Measurements from ENCODE around the gene TLR8. TPM values are rescaled to one million over a fixed set of nuclear protein-coding genes. Genes with fewer than 3 reads are reported as not detected.

Gene TLR8
- total and polyA plus RNA-seq, 10 of the 15 experiments (the other 5 are each of a cell fraction or from before 2014, with no cell fraction given) = 0.04 TPM; not detected in 9

DNA sequence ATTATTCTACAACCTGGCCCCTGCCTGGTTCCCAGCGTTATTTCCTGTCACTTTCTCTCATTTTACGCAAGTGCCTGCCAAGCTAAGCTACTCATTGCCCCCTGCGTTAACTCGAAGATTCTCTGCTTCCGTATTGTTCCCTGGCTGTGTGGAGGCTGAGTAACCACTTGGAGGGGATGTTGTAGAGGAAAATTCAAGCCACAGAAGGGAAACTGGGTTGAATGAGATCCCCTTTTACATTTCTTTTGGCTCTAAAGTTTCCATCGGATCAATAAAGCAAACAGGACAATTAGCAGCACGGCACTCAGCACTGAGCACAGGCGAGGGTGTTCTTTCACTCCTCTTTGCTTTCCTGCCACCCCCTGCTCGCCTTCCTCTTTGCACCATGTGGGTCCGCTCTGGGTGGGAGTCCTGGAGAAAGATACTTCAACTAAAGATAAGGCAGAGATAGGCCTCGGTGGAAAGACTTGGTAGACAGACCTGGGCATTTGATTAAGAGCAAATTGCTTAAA lies 64.3 kb downstream of the TLR8 start:
- H3K79me2 ChIP-seq (ENCODE audit: control insufficient read depth, insufficient read depth, low read length) = peaks cover 45% of the 10 kb centered on the region
- no peaks in the 10 kb centered on the region for H4K20me1 ChIP-seq (ENCODE audit: control insufficient read depth, insufficient read depth)
- peak overlapping the region; percentile 73 for H3K27ac ChIP-seq (ENCODE audit: control insufficient read depth, insufficient read depth)
- FAIRE-seq (peak; percentile 27), DNase-seq (ENCODE audit: low read depth, low spot score) (peak; percentile 55), ATAC-seq (peak; percentile 9)
- H3K4me3 ChIP-seq = peak overlapping the region; percentile 46
- in situ Hi-C loops (cut with MboI) = loop anchor here (25.0 kb wide), 1 partner anchor 692 kb away; the partner anchor contains the start of gene TCEANC
- H3K9ac ChIP-seq (ENCODE audit: control insufficient read depth, insufficient read depth, low read length) = peak overlapping the region; percentile 63
- H3K27me3 ChIP-seq (replicated peaks in 1 of 2; ENCODE audit: control insufficient read depth in 2 of 2, insufficient read depth in 2 of 2, low read length in 1 of 2) = no peaks in the 10 kb centered on the region
- SMC1A ChIA-PET (ENCODE audit: uncharacterized antibody, unreplicated experiment) = interaction anchor here (0.7 to 24.6 kb wide), 10 partner anchors 18 to 517 kb away, joined by 3 to 595 read pairs (median 4); no protein-coding TSS in a partner anchor
- no peaks in the 10 kb centered on the region for H3K36me3 ChIP-seq (ENCODE audit: control insufficient read depth in 2 of 2, insufficient read depth in 2 of 2, low read length in 1 of 2)
- BruUV-seq (replicated peaks) = no TSS peak
- peak overlapping the region; percentile 39 for H3K4me2 ChIP-seq (ENCODE audit: control insufficient read depth, insufficient read depth)
- WGBS (ENCODE audit: insufficient coverage, insufficient replicate concordance, low lambda C conversion rate, missing lambda C conversion rate) = 29% methylated on average over 11 of the region's 11 CpGs
- CTCF ChIA-PET = interaction anchor here (1.2 to 5.2 kb wide), 9 partner anchors 13 to 517 kb away, joined by 3 to 32 read pairs (median 7); no protein-coding TSS in a partner anchor
- intact Hi-C loops (cut with micrococcal nuclease; ENCODE audit: unreplicated experiment) = no loop called here
- H3K9me3 ChIP-seq (replicated peaks; ENCODE audit: control insufficient read depth, insufficient read depth, low read length) = no peaks in the 10 kb centered on the region; the same call in 1 of the 3 replicates
- RAD21 ChIA-PET (ENCODE audit: unreplicated experiment) = interaction anchor here (0.7 to 23.0 kb wide), 10 partner anchors 13 to 517 kb away, joined by 3 to 562 read pairs (median 6); no protein-coding TSS in a partner anchor
- H2AFZ ChIP-seq (ENCODE audit: control insufficient read depth, low read depth, low read length) = peak overlapping the region; percentile 12; the same call in 1 of the 2 replicates
- POLR2A ChIA-PET = interaction anchor here (0.7 to 12.7 kb wide), 2 partner anchors 13 to 116 kb away, joined by 3 to 138 read pairs; no protein-coding TSS in a partner anchor
- H3K4me1 ChIP-seq (ENCODE audit: control insufficient read depth, insufficient read depth, low read length) = peaks cover 11% of the 10 kb centered on the region
- TF ChIP-seq ZNF274 (IDR thresholded peaks at IDR 0.05; ENCODE audit: insufficient read depth, insufficient read length) (no peak), GATAD2B (conservative IDR thresholded peaks at IDR 0.05; ENCODE audit: low read depth) (no peak), SREBF1 (IDR thresholded peaks at IDR 0.05; ENCODE audit: low read length) (no peak), SMARCA5 (IDR thresholded peaks at IDR 0.05) (no peak), RBBP5 (conservative IDR thresholded peaks at IDR 0.05) (no peak), RB1 (IDR thresholded peaks at IDR 0.05; ENCODE audit: borderline replicate concordance) (no peak), TCF3 (IDR thresholded peaks at IDR 0.05; ENCODE audit: borderline replicate concordance, insufficient read depth, low read depth, low read length) (no peak), SIX5 (IDR thresholded peaks at IDR 0.05; ENCODE audit: low read depth, low read length, severe bottlenecking) (no peak), MTA3 (IDR thresholded peaks at IDR 0.05; ENCODE audit: borderline replicate concordance, low read length) (no peak), EGR1 (IDR thresholded peaks at IDR 0.05; ENCODE audit: borderline replicate concordance in 1 of 2, low read depth in 2 of 2, low read length in 2 of 2) (no peak), ZSCAN29 (IDR thresholded peaks at IDR 0.05) (no peak), FOXM1 (IDR thresholded peaks at IDR 0.05; ENCODE audit: low read depth, low read length) (no peak), MTA2 (IDR thresholded peaks at IDR 0.05; ENCODE audit: low read depth) (no peak), NFYA (IDR thresholded peaks at IDR 0.05; ENCODE audit: borderline replicate concordance, low read depth, low read length) (no peak), CREM (IDR thresholded peaks at IDR 0.05; ENCODE audit: low read depth) (0 out of 2 replicates have a peak, but pooled peaks have one; percentile 11), PAX8 (IDR thresholded peaks at IDR 0.05) (no peak), DPF2 (IDR thresholded peaks at IDR 0.05) (no peak), FOXK2 (IDR thresholded peaks at IDR 0.05) (no peak)
- TF ChIP-seq, protein P1, sequence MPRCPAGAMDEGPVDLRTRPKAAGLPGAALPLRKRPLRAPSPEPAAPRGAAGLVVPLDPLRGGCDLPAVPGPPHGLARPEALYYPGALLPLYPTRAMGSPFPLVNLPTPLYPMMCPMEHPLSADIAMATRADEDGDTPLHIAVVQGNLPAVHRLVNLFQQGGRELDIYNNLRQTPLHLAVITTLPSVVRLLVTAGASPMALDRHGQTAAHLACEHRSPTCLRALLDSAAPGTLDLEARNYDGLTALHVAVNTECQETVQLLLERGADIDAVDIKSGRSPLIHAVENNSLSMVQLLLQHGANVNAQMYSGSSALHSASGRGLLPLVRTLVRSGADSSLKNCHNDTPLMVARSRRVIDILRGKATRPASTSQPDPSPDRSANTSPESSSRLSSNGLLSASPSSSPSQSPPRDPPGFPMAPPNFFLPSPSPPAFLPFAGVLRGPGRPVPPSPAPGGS (IDR thresholded peaks at IDR 0.05; ENCODE audit: borderline replicate concordance, insufficient read depth, low read depth, low read length, poor library complexity, severe bottlenecking) = no peak
- TF ChIP-seq, protein P2, sequence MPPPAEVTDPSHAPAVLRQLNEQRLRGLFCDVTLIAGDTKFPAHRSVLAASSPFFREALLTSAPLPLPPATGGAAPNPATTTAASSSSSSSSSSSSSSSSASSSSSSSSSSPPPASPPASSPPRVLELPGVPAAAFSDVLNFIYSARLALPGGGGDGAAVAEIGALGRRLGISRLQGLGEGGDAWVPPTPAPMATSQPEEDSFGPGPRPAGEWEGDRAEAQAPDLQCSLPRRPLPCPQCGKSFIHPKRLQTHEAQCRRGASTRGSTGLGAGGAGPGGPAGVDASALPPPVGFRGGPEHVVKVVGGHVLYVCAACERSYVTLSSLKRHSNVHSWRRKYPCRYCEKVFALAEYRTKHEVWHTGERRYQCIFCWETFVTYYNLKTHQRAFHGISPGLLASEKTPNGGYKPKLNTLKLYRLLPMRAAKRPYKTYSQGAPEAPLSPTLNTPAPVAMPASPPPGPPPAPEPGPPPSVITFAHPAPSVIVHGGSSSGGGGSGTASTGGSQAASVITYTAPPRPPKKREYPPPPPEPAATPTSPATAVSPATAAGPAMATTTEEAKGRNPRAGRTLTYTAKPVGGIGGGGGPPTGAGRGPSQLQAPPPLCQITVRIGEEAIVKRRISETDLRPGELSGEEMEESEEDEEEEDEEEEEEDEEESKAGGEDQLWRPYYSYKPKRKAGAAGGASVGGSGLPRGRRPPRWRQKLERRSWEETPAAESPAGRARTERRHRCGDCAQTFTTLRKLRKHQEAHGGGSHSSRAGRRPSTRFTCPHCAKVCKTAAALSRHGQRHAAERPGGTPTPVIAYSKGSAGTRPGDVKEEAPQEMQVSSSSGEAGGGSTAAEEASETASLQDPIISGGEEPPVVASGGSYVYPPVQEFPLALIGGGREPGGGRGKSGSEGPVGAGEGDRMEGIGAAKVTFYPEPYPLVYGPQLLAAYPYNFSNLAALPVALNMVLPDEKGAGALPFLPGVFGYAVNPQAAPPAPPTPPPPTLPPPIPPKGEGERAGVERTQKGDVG (CRISPR knock-in tag; IDR thresholded peaks at IDR 0.05) = no peak
- TF ChIP-seq, protein P3, sequence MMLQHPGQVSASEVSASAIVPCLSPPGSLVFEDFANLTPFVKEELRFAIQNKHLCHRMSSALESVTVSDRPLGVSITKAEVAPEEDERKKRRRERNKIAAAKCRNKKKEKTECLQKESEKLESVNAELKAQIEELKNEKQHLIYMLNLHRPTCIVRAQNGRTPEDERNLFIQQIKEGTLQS (IDR thresholded peaks at IDR 0.05; ENCODE audit: borderline replicate concordance, extremely low read depth, low read depth, low read length) = no peak
